NCI-H187 treated with DMSO at 0.1 percent for 48 hours (cell line): Measurements from ENCODE around the gene KRTAP5-8.
"Not testable (repeated sequence)": the region's sequence is repeated elsewhere in the genome, so short reads cannot be mapped to it uniquely, and the experiment has no call there.

Source experiments
- DNase-seq: peaks from one replicate; lab custom pipeline; 2025; lab: John Stamatoyannopoulos, UW

The KRTAP5-8 gene

DNA sequence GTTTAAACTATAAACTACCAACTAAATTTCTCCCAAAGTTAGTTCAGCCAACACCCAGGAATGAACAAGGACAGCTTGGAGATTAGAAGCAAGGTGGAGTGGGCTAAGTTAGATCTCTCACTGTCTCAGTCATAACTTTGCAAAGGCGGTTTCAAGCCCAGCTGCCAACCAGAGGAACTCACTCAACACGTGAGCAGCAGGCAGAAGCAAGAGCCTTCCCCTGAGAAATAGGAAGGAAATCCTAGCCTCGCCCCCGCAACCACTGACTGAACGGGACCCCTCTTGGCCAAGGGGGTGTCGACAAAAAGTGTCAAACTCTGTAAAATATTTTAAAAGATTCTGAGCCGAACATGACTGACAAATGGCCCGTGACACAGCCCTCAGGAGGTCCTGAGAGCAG is 6.0 kb downstream of the KRTAP5-8 start:
- DNase-seq = no peak

DNA sequence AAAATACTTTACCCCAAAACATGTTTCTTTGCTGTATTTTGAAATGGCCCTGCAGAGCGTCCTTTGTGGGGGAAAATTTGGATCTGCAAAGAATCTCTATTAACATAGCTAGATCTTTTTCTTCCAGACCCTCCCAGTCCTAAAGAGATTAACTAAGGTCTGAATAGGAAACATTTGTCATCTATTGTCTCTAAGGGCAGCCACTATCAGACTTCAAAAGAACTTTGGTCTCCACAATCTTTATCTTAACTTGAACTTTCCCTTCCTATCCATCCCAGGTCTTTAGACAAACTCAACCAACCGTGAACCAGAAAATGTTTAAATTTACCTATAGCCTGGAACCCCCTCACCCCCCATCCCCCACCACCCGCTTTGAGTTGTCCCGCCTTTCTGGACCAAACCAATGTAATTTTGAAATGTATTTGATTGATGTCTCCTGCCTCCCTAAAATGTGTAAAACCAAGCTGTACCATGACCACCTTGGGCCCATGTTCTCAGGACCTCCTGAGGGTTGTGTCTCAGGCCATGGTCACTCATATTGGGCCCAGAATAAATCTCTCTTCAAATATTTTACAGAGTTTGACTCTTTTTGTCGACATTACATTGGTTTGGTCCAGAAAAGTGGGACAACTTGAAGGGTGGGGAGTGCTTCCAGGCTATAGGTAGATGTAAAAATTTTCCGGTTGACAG is 6.8 kb downstream of the KRTAP5-8 start:
- DNase-seq = no peak

DNA sequence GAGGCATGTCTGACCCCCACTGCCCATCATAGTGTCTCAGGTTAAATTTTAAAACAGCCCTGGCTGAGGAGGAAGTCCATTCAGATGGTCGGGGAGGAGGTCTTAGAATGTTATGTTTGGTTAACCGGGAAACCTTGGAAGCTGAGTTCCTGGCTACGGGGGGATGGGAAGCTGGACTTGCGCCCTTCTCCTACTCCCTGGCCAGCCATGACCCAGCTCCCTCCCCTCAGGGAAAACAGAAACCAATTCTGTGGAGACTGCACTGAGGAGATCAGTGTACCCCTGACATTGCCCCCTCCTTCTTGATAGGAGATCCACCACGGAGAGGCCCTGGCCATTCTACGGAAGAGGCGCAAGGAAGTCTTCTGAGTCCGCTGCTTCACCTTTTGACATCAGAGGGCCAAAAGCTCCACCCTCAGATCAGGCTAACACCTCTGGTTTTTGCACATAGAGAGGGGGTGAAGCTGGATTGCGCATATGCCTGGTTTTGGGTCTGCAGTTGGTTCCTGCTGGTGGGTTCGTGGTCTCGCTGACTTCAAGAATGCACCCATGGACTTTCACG is 7.7 kb downstream of the KRTAP5-8 start:
- no peak for DNase-seq

DNA sequence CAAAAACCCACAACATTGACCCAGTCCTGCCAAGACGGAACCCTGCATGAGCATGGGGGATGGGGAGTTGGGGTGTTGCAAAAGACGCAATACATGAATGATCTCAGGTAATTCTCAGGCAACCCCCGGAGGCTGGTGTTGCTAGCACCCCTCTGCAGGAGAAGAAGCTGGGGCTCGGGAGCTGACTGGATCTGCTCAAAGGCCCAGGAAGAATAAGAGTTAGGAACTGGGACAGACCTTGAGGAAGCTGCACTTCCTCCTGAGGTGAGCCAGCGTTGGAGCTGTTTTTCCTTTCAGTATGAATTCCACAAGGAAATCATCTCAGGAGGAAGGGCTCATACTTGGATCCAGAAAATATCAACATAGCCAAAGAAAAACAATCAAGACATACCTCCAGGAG is 10.3 kb downstream of the KRTAP5-8 start, which contains the start of gene KRTAP5-9:
Gene KRTAP5-9, plus strand, starts transcription at position 301 of the 400 bp plus-strand sequence. CDS start 238 bp downstream, outside the sequence.
- DNase-seq = no peak

DNA sequence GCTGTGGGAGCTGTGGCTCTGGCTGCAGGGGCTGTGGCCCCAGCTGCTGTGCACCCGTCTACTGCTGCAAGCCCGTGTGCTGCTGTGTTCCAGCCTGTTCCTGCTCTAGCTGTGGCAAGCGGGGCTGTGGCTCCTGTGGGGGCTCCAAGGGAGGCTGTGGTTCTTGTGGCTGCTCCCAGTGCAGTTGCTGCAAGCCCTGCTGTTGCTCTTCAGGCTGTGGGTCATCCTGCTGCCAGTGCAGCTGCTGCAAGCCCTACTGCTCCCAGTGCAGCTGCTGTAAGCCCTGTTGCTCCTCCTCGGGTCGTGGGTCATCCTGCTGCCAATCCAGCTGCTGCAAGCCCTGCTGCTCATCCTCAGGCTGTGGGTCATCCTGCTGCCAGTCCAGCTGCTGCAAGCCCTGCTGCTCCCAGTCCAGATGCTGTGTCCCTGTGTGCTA is 10.9 kb downstream of the KRTAP5-8 start:
- DNase-seq = no peak

DNA sequence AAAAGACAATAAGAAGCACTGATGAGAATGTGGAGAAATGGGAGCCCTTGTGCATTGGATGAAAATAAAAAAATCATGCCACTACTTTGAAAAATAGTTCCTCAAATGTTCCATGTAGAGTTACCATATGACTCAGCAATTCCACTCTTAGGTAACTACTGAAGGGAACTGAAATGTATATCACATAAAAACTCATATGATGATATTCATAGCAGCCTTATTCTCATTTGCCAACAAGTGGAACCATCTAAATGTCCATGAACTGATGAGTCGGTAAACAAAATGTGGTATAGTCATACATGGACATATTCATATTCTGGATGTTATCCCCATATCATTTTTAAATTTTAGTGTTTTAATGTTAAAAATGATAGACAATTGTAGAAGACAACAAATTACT is 13.9 kb downstream of the KRTAP5-8 start:
- no peak for DNase-seq

DNA sequence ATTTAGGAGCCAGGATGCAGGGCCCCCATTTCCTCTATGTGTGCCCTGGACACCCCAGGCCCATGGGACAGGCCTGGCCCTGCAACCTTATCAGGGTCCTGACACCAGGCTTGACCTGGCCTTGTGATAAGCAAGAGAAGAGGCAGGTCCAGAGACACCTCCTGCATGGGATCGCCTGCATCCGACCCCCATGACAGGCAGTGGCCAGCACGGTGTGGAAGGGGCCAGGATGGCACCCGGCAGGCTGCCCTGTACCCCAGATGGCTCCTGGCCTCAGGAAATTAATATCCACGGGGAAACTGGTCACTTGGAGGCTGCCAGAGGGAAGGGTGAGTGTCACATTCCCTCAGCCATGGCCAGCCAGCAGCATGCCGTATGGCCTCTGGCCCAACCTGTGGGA is 17.2 kb downstream of the KRTAP5-8 start:
- DNase-seq = no peak

DNA sequence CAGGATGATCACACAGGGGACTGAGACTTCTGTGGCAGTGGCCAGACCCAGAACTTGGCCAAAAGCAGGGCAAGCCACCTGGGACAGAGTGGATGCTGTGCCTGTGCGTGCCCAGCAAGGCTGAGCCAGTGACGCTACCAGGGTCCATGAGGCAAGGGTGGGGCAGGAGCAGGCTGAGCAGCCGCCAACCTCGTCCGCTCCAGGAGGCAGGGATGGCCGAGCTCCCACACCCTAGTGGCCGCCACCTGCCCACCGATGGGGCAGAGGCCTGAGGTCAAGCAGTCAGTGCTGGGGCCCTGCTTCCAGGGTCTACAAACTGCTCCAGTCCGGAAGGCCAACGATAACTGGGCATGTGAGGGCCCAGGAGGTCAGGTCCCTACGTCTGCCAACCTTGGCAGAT is 17.7 kb downstream of the KRTAP5-8 start:
- DNase-seq = no peak

DNA sequence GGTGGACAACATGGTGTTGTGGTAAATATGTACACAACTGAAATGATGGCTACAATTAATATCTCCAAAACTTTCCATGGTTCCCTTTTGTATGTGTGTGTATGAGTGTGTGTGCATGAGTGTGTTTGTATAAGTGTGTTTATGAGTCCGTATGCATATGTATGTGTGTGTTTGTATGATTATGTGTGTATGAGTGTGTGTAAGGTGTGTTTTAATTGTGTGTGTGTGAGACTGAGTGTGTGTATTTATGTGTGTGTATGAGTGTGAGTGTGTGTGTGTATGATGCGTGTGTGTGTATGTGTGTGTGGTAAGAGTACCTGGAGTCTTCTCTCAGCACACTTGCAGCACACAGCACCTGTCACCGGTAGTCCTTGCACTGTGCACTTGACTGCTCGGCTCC is 18.2 kb downstream of the KRTAP5-8 start:
- DNase-seq = no peak

DNA sequence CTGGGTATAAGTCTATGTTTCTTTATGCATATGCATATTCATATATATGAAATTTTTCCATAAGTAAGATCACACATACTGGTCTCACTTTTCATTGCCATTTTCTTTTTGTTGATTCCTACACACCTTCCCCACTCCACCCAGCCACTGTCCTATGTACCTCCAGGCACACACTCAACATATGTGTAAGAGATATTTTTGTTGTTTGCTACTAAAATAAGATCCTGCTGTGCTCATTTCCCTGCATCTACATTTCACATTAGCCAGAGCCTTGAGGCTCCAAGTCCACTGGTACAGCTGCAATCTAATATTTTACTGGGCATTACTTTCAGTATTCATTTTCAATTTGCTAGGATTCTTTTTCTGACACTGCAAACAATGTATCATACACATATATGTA is 19.4 kb downstream of the KRTAP5-8 start:
- DNase-seq = no peak

DNA sequence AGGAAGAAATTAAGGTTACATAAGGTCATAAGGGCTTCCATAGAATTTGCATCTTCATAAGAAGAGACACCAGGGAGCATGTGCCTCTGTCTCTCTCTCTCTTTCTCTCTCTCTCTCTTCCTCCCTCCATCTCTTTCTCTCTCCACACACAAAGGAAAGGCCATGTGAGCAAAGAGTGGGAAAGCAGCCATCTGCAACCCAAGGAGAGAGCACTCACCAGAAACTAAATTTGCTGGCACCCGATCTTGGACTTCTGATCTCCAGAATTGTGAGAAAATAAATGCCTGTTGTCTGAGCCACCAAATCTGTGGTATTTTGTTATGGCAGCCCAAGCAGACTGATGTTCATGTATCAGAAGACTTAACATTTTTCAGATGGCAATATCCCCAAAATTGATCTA is 21.2 kb downstream of the KRTAP5-8 start:
- DNase-seq = no peak

DNA sequence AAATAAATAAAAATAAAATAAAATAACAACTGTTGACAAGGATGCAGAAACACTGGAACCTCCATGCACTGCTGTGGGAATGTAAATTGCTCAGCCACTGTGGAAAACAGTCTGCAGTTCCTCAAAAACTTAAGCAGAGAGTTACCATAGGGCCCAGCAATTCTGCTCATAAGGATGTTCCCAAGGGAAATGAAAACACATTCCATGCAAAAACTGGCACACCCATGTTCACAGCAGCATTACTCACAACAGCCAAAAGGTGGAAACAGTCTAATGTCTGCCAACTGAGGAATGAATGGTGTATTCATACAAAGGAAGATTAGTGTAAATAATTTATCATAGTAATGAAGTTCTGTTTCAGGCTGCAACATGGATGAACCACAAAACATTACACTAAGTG is 24.3 kb downstream of the KRTAP5-8 start:
- DNase-seq = no peak

DNA sequence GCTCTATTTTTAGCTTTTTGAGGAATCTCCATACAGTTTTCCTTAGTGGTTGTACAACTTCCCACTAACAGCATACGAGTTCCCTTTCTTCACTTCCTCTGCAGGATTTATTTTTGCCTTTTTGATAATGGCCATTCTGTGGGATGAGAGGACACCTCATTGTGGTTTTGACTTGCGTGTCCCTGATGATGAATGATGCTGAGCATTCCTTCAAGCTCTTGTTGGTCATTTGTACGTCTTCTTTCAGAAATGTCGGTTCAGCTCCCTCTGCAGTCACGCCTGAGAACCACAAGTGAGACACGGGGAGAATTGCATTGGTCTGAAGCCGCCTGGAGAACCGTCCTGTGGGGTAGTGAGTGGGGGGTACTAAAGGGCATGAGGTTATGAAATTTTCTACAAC is 25.6 kb downstream of the KRTAP5-8 start:
- no peak for DNase-seq

DNA sequence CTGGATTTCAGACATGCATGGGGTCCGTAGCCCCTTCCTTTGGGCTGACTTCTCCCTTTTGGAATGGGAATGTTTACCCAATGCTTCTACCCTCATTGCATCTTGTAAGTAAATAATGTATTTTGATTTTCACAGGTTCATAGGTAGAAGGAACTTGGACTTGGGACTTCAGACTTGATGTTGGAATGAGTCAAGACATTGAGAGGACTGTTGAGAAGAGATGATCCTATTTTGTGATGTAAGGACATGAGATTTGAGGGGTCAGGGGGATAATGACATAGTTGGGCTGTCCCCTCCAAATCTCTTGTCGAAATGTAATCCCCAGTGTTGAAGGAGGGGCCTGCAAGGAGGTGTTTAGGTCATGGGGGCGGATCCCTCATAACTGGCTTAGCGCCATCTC is 26.6 kb downstream of the KRTAP5-8 start:
- no peak for DNase-seq

DNA sequence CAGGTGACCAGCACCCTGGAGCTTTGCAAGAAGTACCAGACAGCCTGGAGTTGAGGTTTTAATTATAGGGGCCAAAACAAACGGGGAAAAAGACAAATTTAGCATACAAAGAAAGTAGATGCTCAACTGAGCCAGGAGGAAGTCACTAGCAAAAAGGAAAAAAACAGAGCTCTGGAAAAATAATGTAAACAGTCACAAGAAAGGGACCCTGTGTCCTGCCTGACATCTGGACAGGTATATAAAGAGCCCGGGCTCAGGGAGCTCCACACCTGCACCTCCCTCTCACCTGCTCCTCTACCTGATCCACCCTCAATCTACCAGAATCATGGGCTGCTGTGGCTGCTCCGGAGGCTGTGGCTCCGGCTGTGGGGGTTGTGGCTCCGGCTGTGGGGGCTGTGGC is 27.4 kb downstream of the KRTAP5-8 start, which contains the start of gene KRTAP5-10:
Gene KRTAP5-10, plus strand, starts transcription at position 301 of the 400 bp plus-strand sequence. Its CDS starts 25 bp downstream, at position 326.
- DNase-seq = no peak

DNA sequence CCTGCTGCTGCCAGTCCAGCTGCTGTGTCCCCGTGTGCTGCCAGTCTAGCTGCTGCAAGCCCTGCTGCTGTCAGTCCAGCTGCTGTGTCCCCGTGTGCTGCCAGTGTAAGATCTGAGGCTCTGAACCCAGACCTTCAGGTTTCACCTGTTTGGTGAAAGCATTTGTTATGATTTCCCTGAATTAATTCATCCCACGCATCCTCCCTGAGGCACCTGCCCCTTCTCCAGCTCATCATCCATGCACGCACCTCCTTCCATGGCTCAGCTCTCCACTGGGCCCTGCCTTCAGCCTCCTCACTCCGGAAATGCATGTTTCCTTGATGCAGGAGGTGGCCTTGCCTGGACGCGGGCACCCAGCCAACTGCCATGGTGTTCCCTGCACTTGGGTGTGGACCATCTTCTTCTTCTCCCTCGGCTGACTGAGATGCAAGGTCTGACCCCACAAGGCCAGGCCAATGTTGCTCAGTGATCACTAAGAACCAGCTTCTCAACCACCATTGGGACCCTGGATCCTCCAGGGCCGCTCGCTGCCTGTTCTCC is 28.3 kb downstream of the KRTAP5-8 start:
- DNase-seq = no peak

DNA sequence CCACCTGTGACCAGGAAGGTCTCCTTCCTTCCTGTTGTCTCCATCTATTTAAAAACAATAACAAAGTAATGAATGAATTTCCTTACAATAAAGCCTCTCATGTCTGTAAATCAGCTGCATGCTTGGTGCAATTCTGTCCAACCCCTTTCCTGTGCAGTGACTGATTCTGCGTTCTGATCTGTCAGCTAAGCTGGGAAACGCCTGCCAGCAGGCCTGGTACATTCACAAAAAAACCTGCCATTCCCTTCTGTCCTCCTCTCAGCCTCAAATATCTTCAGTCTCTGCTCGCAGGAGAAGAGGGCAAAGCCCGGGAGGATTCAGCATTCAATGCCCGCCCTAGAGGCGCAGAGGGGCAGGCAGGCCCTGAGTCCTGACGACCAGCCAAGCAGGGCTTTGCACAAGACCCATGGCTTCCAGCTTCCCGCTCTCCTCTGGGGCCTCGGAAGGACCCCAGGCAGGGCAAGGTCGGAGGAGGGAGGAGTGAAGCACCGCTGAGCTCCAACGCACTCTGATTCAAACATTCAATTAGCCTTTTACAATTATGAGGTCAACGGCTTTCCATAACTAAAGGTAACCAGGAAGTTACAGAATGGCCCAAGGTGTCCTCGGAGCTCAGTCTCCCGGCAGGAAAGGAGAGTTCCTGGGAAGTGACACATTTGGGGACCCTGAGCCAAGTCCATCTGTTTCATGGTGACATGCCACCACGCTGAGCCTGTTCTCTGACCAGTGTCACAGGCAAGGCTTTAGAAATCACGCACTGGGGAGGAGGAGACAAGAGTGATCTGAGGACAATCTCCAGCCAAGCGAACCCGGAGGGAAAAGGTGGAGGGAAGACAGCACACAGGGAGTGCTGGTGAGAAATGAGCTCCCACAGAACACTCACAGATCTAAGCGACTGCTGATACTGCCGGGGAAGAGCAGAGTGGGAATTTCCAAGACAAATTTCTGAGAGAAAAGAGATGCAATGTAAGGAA is 29.1 kb downstream of the KRTAP5-8 start:
- DNase-seq = not testable (repeated sequence)

DNA sequence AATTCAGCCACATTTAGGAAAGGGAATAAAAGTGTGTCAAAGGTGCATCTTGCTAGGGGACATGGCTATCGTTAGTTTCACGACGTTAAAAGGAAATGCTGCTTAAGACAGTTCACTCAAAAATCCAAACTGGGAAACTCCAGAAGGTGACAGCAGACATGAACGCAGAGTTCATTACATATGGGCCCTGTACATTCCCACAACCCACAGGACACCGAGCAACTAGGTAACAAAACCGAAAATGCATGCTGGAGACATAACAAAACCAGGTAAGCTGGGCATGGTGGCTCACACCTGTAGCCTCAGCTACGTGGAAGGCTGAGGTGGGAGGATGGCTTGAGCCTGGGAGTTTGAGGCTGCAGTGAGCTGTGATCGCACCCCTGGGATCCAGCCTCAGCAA is 29.8 kb downstream of the KRTAP5-8 start:
- DNase-seq = not testable (repeated sequence)

DNA sequence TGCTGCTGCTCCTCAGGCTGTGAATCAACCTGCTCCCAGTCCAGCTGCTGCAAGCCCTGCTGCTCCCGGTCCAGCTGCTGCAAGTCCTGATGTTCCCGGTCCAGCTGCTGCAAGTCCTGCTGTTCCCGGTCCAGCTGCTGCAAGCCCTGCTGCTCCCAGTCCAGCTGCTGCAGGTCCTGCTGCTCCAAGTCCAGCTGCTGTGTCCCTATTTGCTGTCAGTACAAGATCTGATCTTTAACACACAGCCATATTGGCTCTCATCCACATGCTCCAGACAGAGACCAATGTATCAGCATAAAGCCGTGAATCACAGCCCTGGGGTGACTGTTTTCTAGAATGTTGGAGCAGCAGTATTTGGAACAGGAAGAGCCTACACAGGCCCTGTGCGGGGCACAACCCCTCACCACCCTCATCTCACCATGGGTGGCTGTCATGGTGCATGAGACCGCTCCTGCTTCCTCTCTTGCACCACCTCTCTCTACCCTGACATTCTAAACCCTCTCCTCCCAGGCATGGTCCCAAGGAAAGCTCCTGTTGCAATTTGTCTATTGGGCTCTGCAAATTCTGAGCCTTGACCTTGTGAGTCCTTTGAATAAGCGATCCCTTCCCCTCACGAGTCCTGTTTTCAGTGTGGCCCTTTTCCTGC is 31.0 kb downstream of the KRTAP5-8 start:
- no peak for DNase-seq

DNA sequence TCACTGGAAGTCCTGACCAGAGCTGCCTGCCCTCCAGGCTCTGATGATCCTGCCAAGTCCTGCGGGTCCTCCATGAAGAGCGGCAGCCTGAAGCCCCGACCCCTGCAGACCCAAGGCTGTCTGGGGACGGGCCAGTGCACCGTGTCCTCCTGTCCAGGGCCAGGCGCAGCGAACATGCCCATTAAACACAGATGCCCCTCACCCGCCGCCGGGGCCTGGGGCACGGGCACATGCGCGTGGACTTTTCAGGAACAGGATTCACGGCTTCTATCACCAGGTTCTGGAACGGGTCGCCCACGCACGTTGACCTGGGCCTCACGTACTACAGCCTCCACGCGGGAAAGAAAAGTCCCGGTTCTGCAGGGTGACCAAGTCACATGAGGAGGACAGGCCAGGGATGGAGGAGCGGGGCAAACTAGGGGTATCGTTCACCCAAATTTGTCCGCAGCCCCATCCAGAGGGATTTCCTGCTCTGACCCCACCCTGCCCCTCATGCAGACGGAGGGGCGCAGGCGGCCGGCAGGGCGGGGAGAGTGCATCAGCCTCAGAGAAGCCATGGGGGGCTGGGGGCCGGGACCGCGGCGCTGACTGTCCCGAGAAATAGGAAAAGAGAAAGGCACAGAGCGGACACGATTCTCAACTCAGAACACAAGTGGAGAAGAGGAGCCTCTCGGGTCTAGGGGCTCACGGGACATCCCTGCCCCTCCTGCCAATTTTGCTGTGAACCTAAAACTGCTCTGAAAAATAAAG is 33.5 kb downstream of the KRTAP5-8 start:
- DNase-seq = not testable (repeated sequence)

DNA sequence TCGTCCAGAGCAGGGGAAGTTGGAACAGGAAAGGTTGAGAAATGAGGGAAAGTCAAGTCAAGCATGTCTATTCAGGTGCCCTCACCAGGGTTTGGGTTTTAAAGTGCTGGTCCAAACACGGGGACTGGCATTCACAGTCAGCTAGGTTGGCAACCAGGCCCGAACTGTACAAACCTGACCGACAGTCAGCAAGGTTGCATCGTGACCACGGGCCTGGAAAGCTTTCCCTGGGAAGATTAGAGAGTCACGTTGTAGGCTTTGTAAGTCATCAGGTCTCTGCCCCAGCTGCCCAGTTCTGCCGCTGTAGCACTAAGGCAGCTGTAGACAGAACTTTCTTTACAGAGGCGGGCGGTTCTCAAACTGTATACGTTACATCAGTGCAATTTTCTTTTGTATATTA is 35.0 kb downstream of the KRTAP5-8 start:
- no peak for DNase-seq
